HCT116 (cell line): ENCODE results near the gene CDKN2A. TPM values are rescaled to one million over a fixed set of nuclear protein-coding genes. Genes with fewer than 3 reads are reported as not detected.

ENCODE experiments used
- ATAC-seq: fragments of 200-7000 bp; cut with Tn5 transposase; 2 replicates; pipeline ENCODE4 v1.9.1; 2020; ENCODE audit warnings: mild to moderate bottlenecking, moderate library complexity
- BruUV-seq: library from RNA; stranded (reverse); fragments of 400-500 nt; replicated peaks from 2 replicates; lab custom pipeline; 2021; lab: Mats Ljungman, UMichigan
- CTCF ChIA-PET: fragments of 300-600 bp; sonication (Branson Sonifier 250); formaldehyde crosslinking; loops from one replicate; lab custom pipeline; 2021; ENCODE audit warnings: antibody characterized with exemption; lab: Charles Lee
- POLR2A ChIA-PET: fragments of 300-600, 350-600 bp; sonication (Branson Sonifier 250); formaldehyde crosslinking; loops from one replicate; lab custom pipeline; 2021; ENCODE audit warnings: antibody characterized with exemption; lab: Charles Lee
- RAD21 ChIA-PET, 2 experiments: fragments of 300-600 bp; sonication (Branson Sonifier 250); formaldehyde crosslinking; loops; one replicate each; lab custom pipeline; 2023; ENCODE audit warnings: low total read pairs in 2 of 2; ENCODE audit not compliant: uncharacterized antibody in 2 of 2, unreplicated experiment in 2 of 2, low non-redundant PET in 1 of 2; lab: Charles Lee
- DNase-seq: peaks from one replicate; pipeline ENCODE4 v3.0.0-alpha.2; 2010; ENCODE audit warnings: low read depth, low spot score
- H2AFZ ChIP-seq: fragments of 200-600 bp; shearing (Covaris generic), sonication (generic); 2 replicates; pipeline ENCODE4 v1.6.1; 2017; ENCODE audit warnings: low read depth, mixed run types, mixed read lengths, antibody characterized with exemption, low read length; ENCODE audit not compliant: poor library complexity, severe bottlenecking
- H3K27ac ChIP-seq: 2 replicates; pipeline ENCODE4 v1.5.1; 2012; ENCODE audit warnings: low read depth, low read length
- H3K27me3 ChIP-seq: fragments of 200-600 bp; sonication (generic); 2 replicates; pipeline ENCODE4 v1.6.1; 2016; ENCODE audit warnings: mixed run types, low read length, mixed read lengths; ENCODE audit not compliant: insufficient read depth
- H3K36me3 ChIP-seq, 2 experiments: fragments of 200-500 bp in 1 of 2; fragments of 200-600 bp in 1 of 2; sonication (Bioruptor generic) in 1 of 2; sonication (generic) in 1 of 2; 2 replicates each; pipeline versions ENCODE4 v1.5.1 to v1.6.1; 2014 to 2016; ENCODE audit warnings: low read length in 2 of 2, inconsistent platforms in 1 of 2, mixed read lengths in 1 of 2, mixed run types in 1 of 2; ENCODE audit not compliant: insufficient read depth in 2 of 2, control insufficient read depth in 1 of 2
- H3K4me1 ChIP-seq, 2 experiments: fragments of 200-600 bp in 1 of 2; sonication (generic) in 1 of 2; 2 replicates each; pipeline versions ENCODE4 v1.5.1 to v1.6.1; 2012 to 2017; ENCODE audit warnings: low read length in 2 of 2, inconsistent platforms in 1 of 2, mild to moderate bottlenecking in 1 of 2, mixed read lengths in 1 of 2, mixed run types in 1 of 2, moderate library complexity in 1 of 2; ENCODE audit not compliant: insufficient read depth in 2 of 2, control insufficient read depth in 1 of 2
- H3K4me2 ChIP-seq: fragments of 200-600 bp; sonication (generic); 2 replicates; pipeline ENCODE4 v1.6.1; 2017; ENCODE audit warnings: mixed run types, low read length, mixed read lengths
- H3K4me3 ChIP-seq, 2 experiments: fragments of 200-600 bp in 1 of 2; sonication (generic) in 1 of 2; replicated peaks in 1 of 2; 2 replicates each; pipeline ENCODE4 v1.5.1; 2011 to 2016; ENCODE audit warnings: low read length in 2 of 2, control low read depth in 1 of 2, low read depth in 1 of 2, mild to moderate bottlenecking in 1 of 2, mixed read lengths in 1 of 2, mixed run types in 1 of 2
- H3K79me2 ChIP-seq: fragments of 200-600 bp; sonication (generic); 2 replicates; pipeline ENCODE4 v1.6.1; 2017; ENCODE audit warnings: mild to moderate bottlenecking, mixed run types, low read length, moderate library complexity, mixed read lengths; ENCODE audit not compliant: insufficient read depth
- H3K9ac ChIP-seq: fragments of 200-600 bp; sonication (generic); 2 replicates; pipeline ENCODE4 v1.6.1; 2016; ENCODE audit warnings: low read length, mixed read lengths
- H3K9me2 ChIP-seq: fragments of 200-600 bp; sonication (generic), shearing (Covaris generic); 2 replicates; pipeline ENCODE4 v1.6.1; 2017; ENCODE audit warnings: mixed run types, mild to moderate bottlenecking, moderate library complexity; ENCODE audit not compliant: insufficient read depth
- H3K9me3 ChIP-seq, 2 experiments: fragments of 200-500 bp in 1 of 2; fragments of 200-600 bp in 1 of 2; sonication (Bioruptor generic) in 1 of 2; sonication (generic) in 1 of 2; 2 replicates each; pipeline ENCODE4 v1.6.1; 2014 to 2017; ENCODE audit warnings: low read length in 2 of 2, mixed read lengths in 2 of 2, inconsistent platforms in 1 of 2, low read depth in 1 of 2, mild to moderate bottlenecking in 1 of 2, mixed run types in 1 of 2, moderate library complexity in 1 of 2; ENCODE audit not compliant: control insufficient read depth in 1 of 2, insufficient read depth in 1 of 2
- H4K20me1 ChIP-seq: fragments of 200-600 bp; sonication (generic), shearing (Covaris generic); 2 replicates; pipeline ENCODE4 v1.6.1; 2017; ENCODE audit warnings: mixed run types, mild to moderate bottlenecking, moderate library complexity; ENCODE audit not compliant: insufficient read depth
- CBX3 ChIP-seq: IDR thresholded peaks from 2 replicates; pipeline ENCODE4 v1.6.1; 2012; ENCODE audit warnings: low read depth
- CEBPB ChIP-seq: IDR thresholded peaks from 2 replicates; pipeline ENCODE4 v1.6.1; 2012; ENCODE audit warnings: low read depth
- CTCF ChIP-seq, 3 experiments: fragments of 200-600 bp in 1 of 3; sonication (generic) in 1 of 3; IDR thresholded peaks in 2 of 3; conservative IDR thresholded peaks in 1 of 3; 2 replicates each; pipeline ENCODE4 v1.5.1; 2012 to 2017; ENCODE audit warnings: low read depth in 2 of 3, low read length in 2 of 3, antibody characterized with exemption in 1 of 3, borderline replicate concordance in 1 of 3, control low read depth in 1 of 3, mild to moderate bottlenecking in 1 of 3, mixed read lengths in 1 of 3, mixed run types in 1 of 3, moderate library complexity in 1 of 3; ENCODE audit not compliant: insufficient read depth in 1 of 3
- EGR1 ChIP-seq: IDR thresholded peaks from 2 replicates; pipeline ENCODE4 v1.6.1; 2012; ENCODE audit warnings: low read depth
- EZH2phosphoT487 ChIP-seq: fragments of 200-600 bp; IDR thresholded peaks from 2 replicates; pipeline ENCODE4 v1.6.1; 2018; ENCODE audit warnings: antibody characterized with exemption, borderline replicate concordance
- FOSL1 ChIP-seq: IDR thresholded peaks from 2 replicates; pipeline ENCODE4 v1.6.1; 2012; ENCODE audit warnings: low read depth
- JUND ChIP-seq: IDR thresholded peaks from 2 replicates; pipeline ENCODE4 v1.6.1; 2012
- POLR2AphosphoS5 ChIP-seq: IDR thresholded peaks from 2 replicates; pipeline ENCODE4 v1.6.1; 2011; ENCODE audit warnings: mild to moderate bottlenecking, low read depth, low read length, moderate library complexity
- RAD21 ChIP-seq: IDR thresholded peaks from 2 replicates; pipeline ENCODE4 v1.6.1; 2012; ENCODE audit warnings: low read depth, mild to moderate bottlenecking
- SRF ChIP-seq: IDR thresholded peaks from 2 replicates; pipeline ENCODE4 v1.6.1; 2012; ENCODE audit warnings: low read depth
- TCF7L2 ChIP-seq: IDR thresholded peaks from 2 replicates; pipeline ENCODE4 v1.7.0; 2011; ENCODE audit warnings: borderline replicate concordance, inconsistent platforms; ENCODE audit not compliant: insufficient read depth, insufficient read length; ENCODE audit errors: extremely low read depth
- YY1 ChIP-seq: IDR thresholded peaks from 2 replicates; pipeline ENCODE4 v1.6.1; 2011; ENCODE audit warnings: low read length, low read depth, moderate library complexity, mild to moderate bottlenecking; ENCODE audit not compliant: insufficient replicate concordance; ENCODE audit errors: extremely low read depth
- ZBTB33 ChIP-seq: IDR thresholded peaks from 2 replicates; pipeline ENCODE4 v1.6.1; 2011; ENCODE audit warnings: mild to moderate bottlenecking, low read length, moderate library complexity; ENCODE audit not compliant: insufficient replicate concordance; ENCODE audit errors: extremely low read depth
- ZFX ChIP-seq: fragments of 450-650 bp; IDR thresholded peaks from 2 replicates; pipeline ENCODE4 v1.6.1; 2017
- intact Hi-C: fragments of 100-400 bp; cut with micrococcal nuclease; formaldehyde crosslinking; loops from 2 replicates; pipeline ENCODE4 v1.10.0; 2022
- total RNA-seq: library from RNA; stranded (reverse); gene quantifications from one replicate; pipeline ENCODE4 v1.2.1, GENCODE V29; 2021; ENCODE audit not compliant: unreplicated experiment
- TF ChIP-seq, protein P1 (sequence below): IDR thresholded peaks from 2 replicates; pipeline ENCODE4 v1.6.1; 2012; ENCODE audit warnings: low read depth
- TF ChIP-seq, protein P2 (sequence below): IDR thresholded peaks from 2 replicates; pipeline ENCODE4 v1.6.1; 2012

The CDKN2A gene
- total RNA-seq, 1 experiment from 2014 or later = 89.7 TPM

DNA sequence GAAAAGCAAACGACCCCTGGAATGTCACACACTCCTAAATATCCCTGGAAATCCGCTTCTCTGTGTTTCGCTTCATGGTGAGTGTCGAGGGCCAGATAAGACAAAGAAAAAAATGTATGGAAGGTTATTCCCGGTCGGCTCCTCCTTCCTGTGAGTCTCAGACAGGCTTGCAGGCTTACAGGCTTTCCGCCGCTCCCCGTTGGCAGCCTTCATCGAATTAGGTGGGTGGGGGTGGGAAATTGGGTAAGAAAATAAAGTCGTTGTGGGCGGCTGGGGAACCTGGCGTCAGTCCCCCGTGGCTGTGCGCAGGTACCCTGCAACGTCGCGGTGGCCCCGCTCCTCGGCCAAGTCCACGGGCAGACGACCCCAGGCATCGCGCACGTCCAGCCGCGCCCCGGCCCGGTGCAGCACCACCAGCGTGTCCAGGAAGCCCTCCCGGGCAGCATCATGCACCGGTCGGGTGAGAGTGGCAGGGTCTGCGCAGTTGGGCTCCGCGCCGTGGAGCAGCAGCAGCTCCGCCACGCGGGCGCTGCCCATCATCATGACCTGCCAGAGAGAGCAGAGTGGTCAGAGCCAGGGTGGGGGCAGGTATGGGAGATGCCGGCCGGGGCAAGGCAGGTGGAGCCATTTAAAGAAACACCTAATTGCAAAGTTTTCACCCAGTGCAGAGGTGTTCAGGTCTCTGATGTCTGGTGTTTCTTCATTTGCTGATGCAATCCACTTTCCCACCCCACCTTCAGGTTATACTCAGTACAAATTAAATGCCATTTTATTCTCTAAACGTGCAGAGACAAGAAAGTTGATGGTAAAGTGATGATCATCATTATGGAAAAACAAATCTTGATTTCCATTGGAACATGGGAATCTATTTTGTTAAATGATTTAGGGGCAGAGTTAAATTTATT lies 11.8 kb upstream of the CDKN2A start:
- Histone ChIP-seq H3K4me1 (peaks cover 5 to 6% of the 10 kb centered on the region in 2 experiments; a peak in 3 of 4 replicates), H3K36me3 (no peaks in the 10 kb centered on the region), H4K20me1 (no peaks in the 10 kb centered on the region), H3K27me3 (no peaks in the 10 kb centered on the region), H3K9ac (no peak overlapping the region), H3K4me3 (no peak overlapping the region), H2AFZ (no peak overlapping the region), H3K27ac (no peak overlapping the region), H3K4me2 (no peak overlapping the region), H3K9me3 (no peaks in the 10 kb centered on the region), H3K79me2 (peaks cover 7% of the 10 kb centered on the region; the same call in 1 of the 2 replicates), H3K9me2 (no peaks in the 10 kb centered on the region)
- ChIA-PET CTCF (no interaction called here), RAD21 (no interaction called here), POLR2A (no interaction called here)
- intact Hi-C loops = loop anchor here (5.0 kb wide), 4 partner anchors 36 to 231 kb away; no protein-coding TSS in a partner anchor
- ATAC-seq = no peak
- no peak for DNase-seq
- no TSS peak for BruUV-seq
- TF ChIP-seq JUND = no peak
- TF ChIP-seq CTCF (IDR thresholded peaks at IDR 0.05 in 2 of 3, conservative IDR thresholded peaks at IDR 0.05 in 1 of 3; ENCODE audit: borderline replicate concordance in 1 of 3, insufficient read depth in 1 of 3, low read depth in 2 of 3, low read length in 2 of 3) = no peak
- no peak for TF ChIP-seq TCF7L2
- no peak for TF ChIP-seq YY1
- TF ChIP-seq SRF = no peak
- TF ChIP-seq ZBTB33 = no peak
- TF ChIP-seq CBX3 = no peak
- no peak for TF ChIP-seq POLR2AphosphoS5
- TF ChIP-seq, protein P1, sequence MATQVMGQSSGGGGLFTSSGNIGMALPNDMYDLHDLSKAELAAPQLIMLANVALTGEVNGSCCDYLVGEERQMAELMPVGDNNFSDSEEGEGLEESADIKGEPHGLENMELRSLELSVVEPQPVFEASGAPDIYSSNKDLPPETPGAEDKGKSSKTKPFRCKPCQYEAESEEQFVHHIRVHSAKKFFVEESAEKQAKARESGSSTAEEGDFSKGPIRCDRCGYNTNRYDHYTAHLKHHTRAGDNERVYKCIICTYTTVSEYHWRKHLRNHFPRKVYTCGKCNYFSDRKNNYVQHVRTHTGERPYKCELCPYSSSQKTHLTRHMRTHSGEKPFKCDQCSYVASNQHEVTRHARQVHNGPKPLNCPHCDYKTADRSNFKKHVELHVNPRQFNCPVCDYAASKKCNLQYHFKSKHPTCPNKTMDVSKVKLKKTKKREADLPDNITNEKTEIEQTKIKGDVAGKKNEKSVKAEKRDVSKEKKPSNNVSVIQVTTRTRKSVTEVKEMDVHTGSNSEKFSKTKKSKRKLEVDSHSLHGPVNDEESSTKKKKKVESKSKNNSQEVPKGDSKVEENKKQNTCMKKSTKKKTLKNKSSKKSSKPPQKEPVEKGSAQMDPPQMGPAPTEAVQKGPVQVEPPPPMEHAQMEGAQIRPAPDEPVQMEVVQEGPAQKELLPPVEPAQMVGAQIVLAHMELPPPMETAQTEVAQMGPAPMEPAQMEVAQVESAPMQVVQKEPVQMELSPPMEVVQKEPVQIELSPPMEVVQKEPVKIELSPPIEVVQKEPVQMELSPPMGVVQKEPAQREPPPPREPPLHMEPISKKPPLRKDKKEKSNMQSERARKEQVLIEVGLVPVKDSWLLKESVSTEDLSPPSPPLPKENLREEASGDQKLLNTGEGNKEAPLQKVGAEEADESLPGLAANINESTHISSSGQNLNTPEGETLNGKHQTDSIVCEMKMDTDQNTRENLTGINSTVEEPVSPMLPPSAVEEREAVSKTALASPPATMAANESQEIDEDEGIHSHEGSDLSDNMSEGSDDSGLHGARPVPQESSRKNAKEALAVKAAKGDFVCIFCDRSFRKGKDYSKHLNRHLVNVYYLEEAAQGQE = no peak
- no peak for TF ChIP-seq EGR1
- no peak for TF ChIP-seq RAD21
- TF ChIP-seq EZH2phosphoT487 = no peak
- TF ChIP-seq, protein P2, sequence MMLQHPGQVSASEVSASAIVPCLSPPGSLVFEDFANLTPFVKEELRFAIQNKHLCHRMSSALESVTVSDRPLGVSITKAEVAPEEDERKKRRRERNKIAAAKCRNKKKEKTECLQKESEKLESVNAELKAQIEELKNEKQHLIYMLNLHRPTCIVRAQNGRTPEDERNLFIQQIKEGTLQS = no peak
- TF ChIP-seq ZFX = no peak
- TF ChIP-seq CEBPB = no peak
- no peak for TF ChIP-seq FOSL1
